Naive thymus-derived CD4-positive, alpha-beta T cell (primary cell): ENCODE results near the gene JTB. TPM values are rescaled to one million over a fixed set of nuclear protein-coding genes. Genes with fewer than 3 reads are reported as not detected.

Experiments
- ATAC-seq: fragments of 150-1000 bp; cut with Tn5 transposase; 2 replicates; pipeline ENCODE4 v1.10.0; 2021; ENCODE audit warnings: mild to moderate bottlenecking, moderate library complexity
- CTCF ChIA-PET: fragments of 350-600 bp; sonication (Branson Sonifier 250); formaldehyde crosslinking; loops from one replicate; lab custom pipeline; 2021; ENCODE audit warnings: antibody characterized with exemption; lab: Charles Lee
- POLR2A ChIA-PET: fragments of 350-600 bp; sonication (Branson Sonifier 250); formaldehyde crosslinking; loops from one replicate; lab custom pipeline; 2021; ENCODE audit warnings: antibody characterized with exemption, inconsistent platforms; lab: Charles Lee
- DNase-seq, 9 donors: peaks; one replicate each; pipeline versions ENCODE4 v3.0.0 to v3.0.0-alpha.2; 2020 to 2022; ENCODE audit warnings: mixed read lengths in 1 of 9
- H3K27ac ChIP-seq: one replicate; pipeline ENCODE4 v1.7.0; 2013; ENCODE audit warnings: mild to moderate bottlenecking, low read depth, low read length, moderate library complexity
- H3K27me3 ChIP-seq, 2 donors: one replicate each; pipeline ENCODE4 v1.7.0; 2013; ENCODE audit warnings: low read length in 2 of 2, mild to moderate bottlenecking in 2 of 2, moderate library complexity in 2 of 2; ENCODE audit not compliant: control insufficient read depth in 2 of 2, insufficient read depth in 2 of 2
- H3K36me3 ChIP-seq, 3 experiments: 1 replicate in 2 of 3; 2 replicates in 1 of 3; pipeline ENCODE4 v1.7.0; 2013; ENCODE audit warnings: low read length in 3 of 3, mild to moderate bottlenecking in 3 of 3, moderate library complexity in 1 of 3; ENCODE audit not compliant: insufficient read depth in 3 of 3, control insufficient read depth in 2 of 3
- H3K4me1 ChIP-seq, 2 donors: one replicate each; pipeline ENCODE4 v1.7.0; 2013; ENCODE audit warnings: low read length in 2 of 2, mild to moderate bottlenecking in 2 of 2, moderate library complexity in 1 of 2; ENCODE audit not compliant: control insufficient read depth in 2 of 2, insufficient read depth in 2 of 2
- H3K4me3 ChIP-seq: 2 replicates; pipeline ENCODE4 v1.7.0; 2013; ENCODE audit warnings: mild to moderate bottlenecking, low read length
- H3K9me3 ChIP-seq, 3 experiments: 1 replicate in 2 of 3; 2 replicates in 1 of 3; pipeline ENCODE4 v1.7.0; 2013; ENCODE audit warnings: low read length in 3 of 3; ENCODE audit not compliant: control insufficient read depth in 2 of 3
- H3K27ac Mint-ChIP-seq, 9 donors: one replicate each; pipeline ENCODE4 v1.8.0; 2020 to 2022; ENCODE audit warnings: mixed read lengths in 9 of 9, mild to moderate bottlenecking in 8 of 9, moderate library complexity in 5 of 9, inconsistent platforms in 2 of 9
- H3K27me3 Mint-ChIP-seq, 5 donors: one replicate each; pipeline ENCODE4 v1.8.0; 2021 to 2022; ENCODE audit warnings: mixed read lengths in 5 of 5, mild to moderate bottlenecking in 1 of 5
- H3K36me3 Mint-ChIP-seq, 5 donors: one replicate each; pipeline ENCODE4 v1.8.0; 2020 to 2022; ENCODE audit warnings: mixed read lengths in 5 of 5, mild to moderate bottlenecking in 3 of 5, inconsistent platforms in 1 of 5
- H3K4me1 Mint-ChIP-seq, 7 donors: one replicate each; pipeline ENCODE4 v1.8.0; 2020 to 2022; ENCODE audit warnings: mixed read lengths in 7 of 7, mild to moderate bottlenecking in 3 of 7, inconsistent platforms in 1 of 7
- H3K4me3 Mint-ChIP-seq, 10 donors: one replicate each; pipeline ENCODE4 v1.8.0; 2020 to 2022; ENCODE audit warnings: mild to moderate bottlenecking in 10 of 10, mixed read lengths in 10 of 10, moderate library complexity in 6 of 10, inconsistent platforms in 2 of 10
- H3K9me3 Mint-ChIP-seq, 11 donors: one replicate each; pipeline ENCODE4 v1.8.0; 2020 to 2022; ENCODE audit warnings: mixed read lengths in 11 of 11, mild to moderate bottlenecking in 4 of 11, inconsistent platforms in 1 of 11, moderate library complexity in 1 of 11
- intact Hi-C, 2 donors: fragments of 100-400 bp; cut with micrococcal nuclease; formaldehyde crosslinking; loops; one replicate each; pipeline ENCODE4 v1.15.1; 2023
- microRNA-seq: library from miRNA; unstranded; fragments of <30 nt; microRNA quantifications from one replicate; pipeline ENCODE4 v1.2.0, GENCODE V29; 2022; ENCODE audit warnings: borderline microRNAs expressed
- polyA plus RNA-seq, 2 donors: library from polyadenylated mRNA; unstranded; fragments of 300-500 nt; fragmentation: Illumina TruSeq; gene quantifications; one replicate each; pipeline ENCODE4 v1.2.3, GENCODE V29; 2021
- total RNA-seq, 6 experiments: library from RNA in 5 of 6; stranded (reverse) in 5 of 6; gene quantifications; 1 replicate in 5 of 6; 2 replicates in 1 of 6; pipeline ENCODE4 v1.2.3 and lab custom pipeline; 2021 to 2026

Gene JTB
- total and polyA plus RNA-seq, 7 experiments from 2014 or later = 78.4 to 319 (median 107) TPM

- no peaks in the 10 kb centered on the region for H3K9me3 ChIP-seq
- Mint-ChIP-seq H3K27me3 (peaks cover 0 to 3% (median 0%) of the 10 kb centered on the region in 5 donors), H3K27ac (peak overlapping the region in 2 of 9 donors; percentile 11 to 55), H3K36me3 (peaks cover 0 to 6% (median 0%) of the 10 kb centered on the region in 5 donors), H3K4me1 (peaks cover 11 to 29% (median 23%) of the 10 kb centered on the region in 7 donors), H3K9me3 (peaks cover 0 to 5% (median 0%) of the 10 kb centered on the region in 11 donors), H3K4me3 (no peak overlapping the region)
- intact Hi-C loops = no loop called here
- no peak for ATAC-seq
- no peak overlapping the region for H3K4me3 ChIP-seq
- peaks cover 0 to 31% (median 0%) of the 10 kb centered on the region in 3 experiments for H3K36me3 ChIP-seq
- no peaks in the 10 kb centered on the region for H3K27me3 ChIP-seq
- DNase-seq = no peak
- ChIA-PET POLR2A (interaction anchor here (0.6 to 8.8 kb wide), 4 partner anchors 16 to 1924 kb away, joined by 3 to 122 read pairs (median 6); partner anchors contain the start of genes DENND4B and RPS27), CTCF (no interaction called here)
- peaks cover 10 to 11% of the 10 kb centered on the region in 2 donors for H3K4me1 ChIP-seq
- no peak overlapping the region for H3K27ac ChIP-seq
Observed at GRCh38 chr1:153926405-153926804, 51.1 kb downstream of the JTB start.

Small RNAs within 50 kb of the gene (microRNA-seq; reads per million reads assigned to microRNA genes)
- not detected for gene MIR6737

Other genes with a start within 250 kb of the JTB start
- gene INTS3, start 249.6 kb downstream of the JTB start, total RNA-seq = 10 to 100 TPM; 43.6 to 68.1 (median 56.8) TPM
- 10 to 100 TPM in 1 of 2 donors, 1 to 10 TPM in 1; 9.5 to 14.1 TPM for gene INTS3, start 249.6 kb downstream of the JTB start, polyA plus RNA-seq
- 10 to 100 TPM in 4 of 5 experiments, 1 to 10 TPM in 1; 9.1 to 34.2 (median 11.6) TPM for gene SLC27A3, start 202.3 kb downstream of the JTB start, total RNA-seq
- 1 to 10 TPM; 3.4 to 7.2 TPM for gene SLC27A3, start 202.3 kb downstream of the JTB start, polyA plus RNA-seq
- gene GATAD2B, start 54.7 kb downstream of the JTB start, total RNA-seq = 100 to 1,000 TPM in 1 of 5 experiments, 10 to 100 TPM in 4; 67.3 to 102 (median 75.5) TPM
- gene GATAD2B, start 54.7 kb downstream of the JTB start, polyA plus RNA-seq = 1 to 10 TPM; 4.8 to 5.3 TPM
- gene DENND4B, start 31.0 kb downstream of the JTB start, total RNA-seq = 100 to 1,000 TPM; 148 to 223 (median 197) TPM
- gene DENND4B, start 31.0 kb downstream of the JTB start, polyA plus RNA-seq = 10 to 100 TPM; 12.5 to 27.0 TPM
- 100 to 1,000 TPM in 4 of 5 experiments, 10 to 100 TPM in 1; 86.1 to 157 (median 119) TPM for gene CRTC2, start 19.1 kb downstream of the JTB start, total RNA-seq
- gene CRTC2, start 19.1 kb downstream of the JTB start, polyA plus RNA-seq = 10 to 100 TPM; 25.2 to 44.8 TPM
- 10 to 100 TPM; 14.4 to 53.2 (median 18.7) TPM for gene SLC39A1, start 14.1 kb downstream of the JTB start, total RNA-seq
- 10 to 100 TPM; 27.8 to 37.4 TPM for gene SLC39A1, start 14.1 kb downstream of the JTB start, polyA plus RNA-seq
- 1 to 10 TPM; 4.6 to 8.4 (median 7.0) TPM for gene CREB3L4, start 9.8 kb downstream of the JTB start, total RNA-seq
- gene CREB3L4, start 9.8 kb downstream of the JTB start, polyA plus RNA-seq = 1 to 10 TPM; 6.2 to 7.7 TPM
- 1 to 10 TPM in 2 of 5 experiments, under 1 TPM in 2, not detected in 1; 0.45 to 2.2 (median 1.4) TPM for gene RAB13, start 8.7 kb upstream of the JTB start, total RNA-seq
- gene RAB13, start 8.7 kb upstream of the JTB start, polyA plus RNA-seq = not detected
- gene RPS27, start 13.1 kb upstream of the JTB start, total RNA-seq = 1,000 to 10,000 TPM; 2,313 to 8,530 (median 5,699) TPM
- over 10,000 TPM; 24,536 to 29,571 TPM for gene RPS27, start 13.1 kb upstream of the JTB start, polyA plus RNA-seq
- under 1 TPM in 4 of 5 experiments, not detected in 1; 0.11 to 0.16 (median 0.15) TPM for gene NUP210L, start 177.4 kb upstream of the JTB start, total RNA-seq
- not detected for gene NUP210L, start 177.4 kb upstream of the JTB start, polyA plus RNA-seq
- 100 to 1,000 TPM; 264 to 688 (median 281) TPM for gene TPM3, start 214.4 kb upstream of the JTB start, total RNA-seq
- gene TPM3, start 214.4 kb upstream of the JTB start, polyA plus RNA-seq = 100 to 1,000 TPM; 653 to 718 TPM
- not detected for gene CFAP141, start 228.7 kb upstream of the JTB start, total RNA-seq
- not detected for gene CFAP141, start 228.7 kb upstream of the JTB start, polyA plus RNA-seq
- gene UBAP2L, start 243.3 kb upstream of the JTB start, total RNA-seq = 100 to 1,000 TPM; 183 to 235 (median 189) TPM
- 10 to 100 TPM; 49.4 to 79.0 TPM for gene UBAP2L, start 243.3 kb upstream of the JTB start, polyA plus RNA-seq